Stomach (tissue), 4 donors: ENCODE data around the gene RPL22.

ENCODE experiments used
- CTCF ChIP-seq, 7 experiments: fragments of 450-650 bp in 4 of 7; fragments of 200-600 bp in 3 of 7; sonication (generic) in 3 of 7; IDR thresholded peaks; one replicate each; pipeline ENCODE4 v1.5.1; 2016 to 2019; ENCODE audit warnings: antibody characterized with exemption in 7 of 7, control low read depth in 2 of 7, mild to moderate bottlenecking in 1 of 7
- POLR2AphosphoS5 ChIP-seq, 3 donors: sonication (generic); formaldehyde crosslinking; IDR thresholded peaks; one replicate each; pipeline ENCODE4 v1.6.1; 2016; ENCODE audit warnings: antibody characterized with exemption in 3 of 3

GRCh38 chr1:6162341-6162740 is 37.1 kb downstream of the RPL22 start:
- TF ChIP-seq CTCF (IDR thresholded peaks at IDR 0.05), result no peak
- TF ChIP-seq POLR2AphosphoS5 (IDR thresholded peaks at IDR 0.05), result no peak
